NCI-H1694 (cell line): Measurements from ENCODE around the gene SYT8.
"Not testable (repeated sequence)": the region's sequence is repeated elsewhere in the genome, so short reads cannot be mapped to it uniquely, and the experiment has no call there.

Source experiments
- DNase-seq: peaks from one replicate; lab custom pipeline; 2025; lab: John Stamatoyannopoulos, UW

Gene SYT8

GRCh38 chr11:1873813-1874150 is 39.0 kb downstream of the SYT8 start:
- not testable (repeated sequence) for DNase-seq

- DNase-seq, result not testable (repeated sequence)
These were observed 39.8 kb downstream of the SYT8 start for GRCh38 chr11:1874441-1875092.

- DNase-seq, result no peak
These were observed 40.5 kb downstream of the SYT8 start for GRCh38 chr11:1875093-1875850.

- DNase-seq, result not testable (repeated sequence)
These were observed 41.1 kb downstream of the SYT8 start for GRCh38 chr11:1875851-1876301.

GRCh38 chr11:1876361-1877063 is 41.7 kb downstream of the SYT8 start:
- no peak for DNase-seq

- no peak for DNase-seq
These were observed 42.7 kb downstream of the SYT8 start for GRCh38 chr11:1877211-1878136.

- no peak for DNase-seq
These were observed 43.6 kb downstream of the SYT8 start for GRCh38 chr11:1878137-1879031.

- DNase-seq, result no peak
These were observed 44.7 kb downstream of the SYT8 start for GRCh38 chr11:1879342-1879940.

- DNase-seq, result no peak
These were observed 45.3 kb downstream of the SYT8 start for GRCh38 chr11:1879941-1880720.

GRCh38 chr11:1880746-1881441 is 46.1 kb downstream of the SYT8 start:
- no peak for DNase-seq

- DNase-seq, result no peak
These were observed 46.9 kb downstream of the SYT8 start for GRCh38 chr11:1881442-1882264.

GRCh38 chr11:1882265-1883238 is 47.8 kb downstream of the SYT8 start:
- no peak for DNase-seq

GRCh38 chr11:1883346-1884302 is 48.8 kb downstream of the SYT8 start:
- no peak for DNase-seq

GRCh38 chr11:1884303-1884700 is 49.5 kb downstream of the SYT8 start:
- DNase-seq, result no peak

GRCh38 chr11:1886551-1886950 is 51.8 kb downstream of the SYT8 start:
- DNase-seq, result not testable (repeated sequence)
